Peyer's patch (tissue), 4 donors: Measurements from ENCODE around the gene HGFAC. TPM values are rescaled to one million over a fixed set of nuclear protein-coding genes. Genes with fewer than 3 reads are reported as not detected.

Experiments
- DNase-seq, 3 donors: peaks; one replicate each; pipeline ENCODE4 v3.0.0-alpha.2; 2017 to 2019
- H3K27ac ChIP-seq, 4 donors: fragments of 200-600 bp; sonication (generic); one replicate each; pipeline ENCODE4 v1.5.1; 2016 to 2019
- H3K27me3 ChIP-seq, 2 donors: fragments of 200-600 bp; sonication (generic); one replicate each; pipeline ENCODE4 v1.5.1; 2019
- H3K36me3 ChIP-seq, 3 donors: fragments of 200-600 bp; sonication (generic); one replicate each; pipeline ENCODE4 v1.5.1; 2016 to 2019
- H3K4me1 ChIP-seq, 4 donors: fragments of 200-600 bp; sonication (generic); one replicate each; pipeline ENCODE4 v1.5.1; 2016 to 2019
- H3K4me3 ChIP-seq, 4 donors: fragments of 200-600 bp; sonication (generic); 1 replicate in 3 of 4; 2 replicates in 1 of 4; pipeline ENCODE4 v1.5.1; 2016 to 2019; ENCODE audit warnings: mild to moderate bottlenecking in 1 of 4
- H3K9me3 ChIP-seq, 4 donors: fragments of 200-600 bp; sonication (generic); one replicate each; pipeline ENCODE4 v1.5.1; 2016 to 2019; ENCODE audit warnings: mild to moderate bottlenecking in 1 of 4
- POLR2A ChIP-seq, 2 donors: fragments of 450-650 bp; IDR thresholded peaks; one replicate each; pipeline ENCODE4 v1.5.1; 2017; ENCODE audit warnings: antibody characterized with exemption in 2 of 2, mild to moderate bottlenecking in 2 of 2, moderate library complexity in 2 of 2
- total RNA-seq, 4 donors: library from RNA; depleted of rRNA; stranded (reverse); fragments of >200 nt; gene quantifications; one replicate each; pipeline ENCODE4 v1.1.0, GENCODE V29; 2016
- TF ChIP-seq, protein P1 (sequence below), 6 experiments: fragments of 450-650 bp in 4 of 6; fragments of 200-600 bp in 2 of 6; sonication (generic) in 1 of 6; IDR thresholded peaks; one replicate each; pipeline ENCODE4 v1.5.1; 2017 to 2019; ENCODE audit warnings: antibody characterized with exemption in 6 of 6, mild to moderate bottlenecking in 3 of 6, moderate library complexity in 1 of 6

Gene HGFAC
- total RNA-seq, 4 donors from 2014 or later = not detected

GRCh38 chr4:3442959-3443749, 1.4 kb downstream of the HGFAC start:
- Histone ChIP-seq H3K27me3 (no peaks in the 10 kb centered on the region), H3K4me1 (peaks cover 0 to 10% (median 3%) of the 10 kb centered on the region in 4 donors), H3K4me3 (no peak overlapping the region), H3K27ac (no peak overlapping the region), H3K9me3 (no peaks in the 10 kb centered on the region), H3K36me3 (no peaks in the 10 kb centered on the region)
- no peak for TF ChIP-seq POLR2A (IDR thresholded peaks at IDR 0.05)
- TF ChIP-seq, protein P1, sequence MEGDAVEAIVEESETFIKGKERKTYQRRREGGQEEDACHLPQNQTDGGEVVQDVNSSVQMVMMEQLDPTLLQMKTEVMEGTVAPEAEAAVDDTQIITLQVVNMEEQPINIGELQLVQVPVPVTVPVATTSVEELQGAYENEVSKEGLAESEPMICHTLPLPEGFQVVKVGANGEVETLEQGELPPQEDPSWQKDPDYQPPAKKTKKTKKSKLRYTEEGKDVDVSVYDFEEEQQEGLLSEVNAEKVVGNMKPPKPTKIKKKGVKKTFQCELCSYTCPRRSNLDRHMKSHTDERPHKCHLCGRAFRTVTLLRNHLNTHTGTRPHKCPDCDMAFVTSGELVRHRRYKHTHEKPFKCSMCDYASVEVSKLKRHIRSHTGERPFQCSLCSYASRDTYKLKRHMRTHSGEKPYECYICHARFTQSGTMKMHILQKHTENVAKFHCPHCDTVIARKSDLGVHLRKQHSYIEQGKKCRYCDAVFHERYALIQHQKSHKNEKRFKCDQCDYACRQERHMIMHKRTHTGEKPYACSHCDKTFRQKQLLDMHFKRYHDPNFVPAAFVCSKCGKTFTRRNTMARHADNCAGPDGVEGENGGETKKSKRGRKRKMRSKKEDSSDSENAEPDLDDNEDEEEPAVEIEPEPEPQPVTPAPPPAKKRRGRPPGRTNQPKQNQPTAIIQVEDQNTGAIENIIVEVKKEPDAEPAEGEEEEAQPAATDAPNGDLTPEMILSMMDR (IDR thresholded peaks at IDR 0.05) = peak; percentile 86 to 97 (median 94)
- peak; percentile 47 to 71 (median 69) for DNase-seq

GRCh38 chr4:3443750-3444309, 2.1 kb downstream of the HGFAC start:
- no peak for DNase-seq

GRCh38 chr4:3444351-3445110, 2.8 kb downstream of the HGFAC start:
- Histone ChIP-seq H3K4me3 (no peak overlapping the region), H3K4me1 (peaks cover 0 to 10% (median 3%) of the 10 kb centered on the region in 4 donors), H3K27ac (no peak overlapping the region), H3K27me3 (no peaks in the 10 kb centered on the region), H3K9me3 (no peaks in the 10 kb centered on the region), H3K36me3 (no peaks in the 10 kb centered on the region)
- no peak for TF ChIP-seq POLR2A (IDR thresholded peaks at IDR 0.05)
- no peak for DNase-seq

More at GRCh38 chr4:3443750-3444309, 2.1 kb downstream of the HGFAC start:
- Histone ChIP-seq H3K27ac (no peak overlapping the region), H3K4me1 (peaks cover 0 to 10% (median 3%) of the 10 kb centered on the region in 4 donors), H3K36me3 (no peaks in the 10 kb centered on the region), H3K27me3 (no peaks in the 10 kb centered on the region), H3K4me3 (no peak overlapping the region), H3K9me3 (no peaks in the 10 kb centered on the region)
- TF ChIP-seq, protein P1 (IDR thresholded peaks at IDR 0.05) = no peak
- TF ChIP-seq POLR2A (IDR thresholded peaks at IDR 0.05) = no peak

GRCh38 chr4:3445111-3445820, 3.5 kb downstream of the HGFAC start:
- H3K9me3 ChIP-seq = no peaks in the 10 kb centered on the region
- H3K4me1 ChIP-seq = peaks cover 0 to 10% (median 3%) of the 10 kb centered on the region in 4 donors
- no peak overlapping the region for H3K4me3 ChIP-seq
- H3K27me3 ChIP-seq = no peaks in the 10 kb centered on the region
- no peaks in the 10 kb centered on the region for H3K36me3 ChIP-seq
- no peak for DNase-seq
- no peak for TF ChIP-seq POLR2A (IDR thresholded peaks at IDR 0.05)
- TF ChIP-seq, protein P1 (IDR thresholded peaks at IDR 0.05) = no peak
- H3K27ac ChIP-seq = no peak overlapping the region

GRCh38 chr4:3445829-3446545, 4.2 kb downstream of the HGFAC start:
- Histone ChIP-seq H3K27me3 (no peaks in the 10 kb centered on the region), H3K4me3 (no peak overlapping the region), H3K4me1 (peaks cover 0 to 10% (median 3%) of the 10 kb centered on the region in 4 donors), H3K27ac (no peak overlapping the region), H3K9me3 (no peaks in the 10 kb centered on the region), H3K36me3 (no peaks in the 10 kb centered on the region)
- no peak for DNase-seq
- TF ChIP-seq POLR2A (IDR thresholded peaks at IDR 0.05) = no peak
